Amniotic stem cell (primary cell): ENCODE data around the gene SCG2.
"Not testable (repeated sequence)": the region's sequence is repeated elsewhere in the genome, so short reads cannot be mapped to it uniquely, and the experiment has no call there.

Experiments used
- DNase-seq: peaks from one replicate; lab custom pipeline; 2025; lab: John Stamatoyannopoulos, UW

Gene SCG2

GRCh38 chr2:223611061-223611460, 8.9 kb upstream of the SCG2 start:
- DNase-seq, result no peak

- no peak for DNase-seq
Measured at GRCh38 chr2:223607476-223607875, 5.3 kb upstream of the SCG2 start.

- no peak for DNase-seq
Measured at GRCh38 chr2:223606946-223607345, 4.8 kb upstream of the SCG2 start.

GRCh38 chr2:223604231-223604630, 2.1 kb upstream of the SCG2 start:
- DNase-seq, result no peak

- DNase-seq, result no peak
Measured at GRCh38 chr2:223602972-223603371, 811 bp upstream of the SCG2 start.

GRCh38 chr2:223601018-223601417, 1.1 kb downstream of the SCG2 start:
- DNase-seq, result no peak

- no peak for DNase-seq
Measured at GRCh38 chr2:223599640-223600380, 2.4 kb downstream of the SCG2 start.

GRCh38 chr2:223598994-223599639, 3.0 kb downstream of the SCG2 start:
- peak; percentile 35 for DNase-seq

GRCh38 chr2:223597076-223597475, 5.1 kb downstream of the SCG2 start:
- DNase-seq, result no peak

- no peak for DNase-seq
Measured at GRCh38 chr2:223596208-223596607, 6.0 kb downstream of the SCG2 start.

GRCh38 chr2:223594831-223595230, 7.3 kb downstream of the SCG2 start:
- DNase-seq, result no peak

GRCh38 chr2:223594259-223594658, 7.9 kb downstream of the SCG2 start:
- no peak for DNase-seq

- DNase-seq, result not testable (repeated sequence)
Measured at GRCh38 chr2:223592689-223593088, 9.5 kb downstream of the SCG2 start.

GRCh38 chr2:223591596-223591995, 10.6 kb downstream of the SCG2 start:
- DNase-seq, result no peak

GRCh38 chr2:223590964-223591363, 11.2 kb downstream of the SCG2 start:
- DNase-seq, result no peak

GRCh38 chr2:223589901-223590300, 12.3 kb downstream of the SCG2 start:
- no peak for DNase-seq

- no peak for DNase-seq
Measured at GRCh38 chr2:223588251-223588650, 13.9 kb downstream of the SCG2 start.

GRCh38 chr2:223587301-223587700, 14.9 kb downstream of the SCG2 start:
- no peak for DNase-seq

- no peak for DNase-seq
Measured at GRCh38 chr2:223586261-223586660, 15.9 kb downstream of the SCG2 start.

- DNase-seq, result no peak
Measured at GRCh38 chr2:223585666-223586065, 16.5 kb downstream of the SCG2 start.

GRCh38 chr2:223582001-223582400, 20.2 kb downstream of the SCG2 start:
- no peak for DNase-seq

GRCh38 chr2:223580951-223581350, 21.2 kb downstream of the SCG2 start:
- DNase-seq, result peak; percentile 33

- no peak for DNase-seq
Measured at GRCh38 chr2:223578846-223579245, 23.3 kb downstream of the SCG2 start.

GRCh38 chr2:223576873-223577272, 25.3 kb downstream of the SCG2 start:
- DNase-seq, result no peak
